GM19324 (cell line): ENCODE data around the gene TSC22D2.

Source experiments
- ATAC-seq: cut with Tn5 transposase; IDR thresholded peaks from one replicate; pipeline ENCODE4 v1.9.1; 2021; ENCODE audit warnings: mild to moderate bottlenecking, moderate library complexity; ENCODE audit not compliant: unreplicated experiment, low FRiP score

The TSC22D2 gene

GRCh38 chr3:150411106-150411460, 3.0 kb downstream of the TSC22D2 start:
- no peak for ATAC-seq

DNA sequence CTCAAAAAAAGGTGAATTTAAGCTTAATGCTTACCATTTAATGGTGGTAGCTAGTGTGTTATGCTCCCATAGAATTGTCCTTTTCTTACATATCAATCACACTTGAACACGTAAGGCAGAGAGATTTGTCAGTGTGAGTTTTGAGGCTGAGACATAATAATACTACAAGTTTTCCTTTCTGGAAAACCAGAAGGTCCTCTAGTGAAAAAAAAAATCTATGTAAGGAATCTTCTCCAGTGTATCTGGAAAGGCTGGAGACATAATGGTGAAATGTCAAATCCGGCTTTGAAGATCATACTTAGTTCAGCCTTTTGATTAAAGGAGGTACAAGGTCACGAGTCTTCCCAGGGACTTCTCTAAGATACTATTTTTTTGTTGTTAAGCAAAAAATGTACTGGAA, 3.4 kb downstream of the TSC22D2 start:
- ATAC-seq = no peak

DNA sequence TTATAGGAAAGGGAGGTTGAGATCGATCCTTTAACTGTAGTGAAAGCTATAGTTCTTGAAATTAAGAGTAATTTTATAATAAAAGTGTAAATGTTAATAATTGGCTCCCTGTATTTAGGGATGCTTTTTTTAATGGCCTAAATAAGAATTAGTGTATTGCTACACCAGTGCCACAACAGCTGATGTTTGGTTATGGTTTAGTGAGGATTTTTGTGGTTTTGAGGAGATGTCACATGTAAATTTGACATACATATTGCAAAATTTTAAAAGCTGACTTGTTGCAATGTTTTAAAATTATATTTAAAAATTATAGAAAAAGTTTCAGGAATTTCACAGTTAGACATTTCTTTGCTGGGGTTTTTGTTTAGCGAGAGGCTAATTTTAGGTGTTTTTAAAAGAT, 3.9 kb downstream of the TSC22D2 start:
- ATAC-seq = no peak

- ATAC-seq = no peak
Observed at GRCh38 chr3:150412561-150413231, 4.6 kb downstream of the TSC22D2 start.

DNA sequence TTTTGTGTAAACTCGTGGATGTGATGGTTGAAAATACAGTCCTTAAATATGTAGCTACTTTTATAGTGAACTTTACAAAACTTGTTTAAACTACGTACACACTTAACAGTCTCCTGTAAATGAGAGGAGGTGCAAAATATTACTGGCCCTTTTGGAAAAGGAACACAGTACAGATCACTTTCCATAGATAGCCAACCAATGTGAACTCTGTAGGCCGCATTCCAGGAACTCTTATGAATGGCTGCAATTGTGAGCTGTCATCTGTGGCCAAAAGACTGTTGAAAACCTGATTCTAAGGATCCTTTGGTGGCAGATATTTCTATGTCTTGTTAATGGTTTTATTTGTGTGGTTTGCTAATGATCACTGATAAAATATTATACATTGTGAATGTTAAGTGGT, 6.2 kb downstream of the TSC22D2 start:
- ATAC-seq = no peak

GRCh38 chr3:150414959-150415358, 6.9 kb downstream of the TSC22D2 start:
- no peak for ATAC-seq

DNA sequence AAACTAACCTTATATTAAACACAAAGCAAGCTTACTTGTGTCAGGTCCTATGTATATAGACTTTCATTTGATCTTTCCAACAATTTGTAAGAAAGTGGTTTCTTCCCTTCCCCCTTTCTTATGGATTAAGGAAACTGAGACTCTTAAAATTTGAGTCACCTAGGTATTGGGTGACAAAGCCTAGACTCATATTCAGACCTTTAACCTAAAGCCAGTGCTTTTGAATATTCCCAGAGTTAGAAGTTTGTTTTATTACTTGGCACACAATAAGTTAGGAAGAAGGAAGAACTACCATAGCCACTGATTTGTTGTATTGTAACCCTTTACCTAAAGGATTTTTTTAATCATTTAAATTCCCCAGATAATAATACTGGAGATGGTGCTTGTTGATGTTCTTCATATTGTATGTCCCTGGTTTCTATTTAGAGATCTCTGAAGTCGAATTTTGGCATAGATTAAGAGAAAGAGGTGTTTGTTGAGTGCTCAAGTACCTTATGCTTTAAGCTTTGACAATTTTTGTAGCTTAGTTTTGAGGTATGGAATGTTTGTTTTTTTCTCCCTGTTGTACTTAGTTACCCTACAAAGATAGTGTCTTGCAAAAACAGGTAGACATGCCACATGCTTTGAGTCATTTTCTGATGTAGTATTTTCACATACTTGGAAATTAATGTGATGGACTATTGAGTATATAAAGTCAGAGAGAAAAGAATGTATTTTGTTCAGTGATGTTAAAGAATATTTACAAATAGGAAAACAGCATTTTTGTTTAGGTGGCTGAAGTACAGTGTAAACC, 11.2 kb downstream of the TSC22D2 start:
- ATAC-seq = no peak

- no peak for ATAC-seq
Observed at GRCh38 chr3:150419959-150420358, 11.9 kb downstream of the TSC22D2 start.

- no peak for ATAC-seq
Observed at GRCh38 chr3:150421256-150421655, 13.2 kb downstream of the TSC22D2 start.

GRCh38 chr3:150421799-150422548, 13.9 kb downstream of the TSC22D2 start:
- ATAC-seq = no peak

GRCh38 chr3:150422907-150423306, 14.8 kb downstream of the TSC22D2 start:
- ATAC-seq = no peak

DNA sequence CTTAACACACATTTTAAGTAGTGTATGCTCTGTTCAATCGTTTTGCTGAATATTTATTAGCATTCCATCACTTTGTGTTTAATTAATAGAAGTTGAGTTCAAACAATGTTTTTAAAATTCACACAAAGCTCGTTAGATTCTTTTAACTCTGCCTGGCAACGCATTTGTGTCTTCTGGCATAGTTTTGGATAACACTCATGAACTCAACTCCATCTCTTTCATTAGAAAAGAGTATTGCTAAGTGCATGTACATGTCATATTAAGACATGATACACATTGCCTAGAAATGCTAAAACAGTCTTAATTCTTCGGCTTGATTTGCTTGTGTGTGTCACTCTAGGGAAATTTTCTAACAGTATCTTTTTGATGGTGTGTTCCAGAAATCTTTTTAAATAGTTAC, 15.7 kb downstream of the TSC22D2 start:
- no peak for ATAC-seq

DNA sequence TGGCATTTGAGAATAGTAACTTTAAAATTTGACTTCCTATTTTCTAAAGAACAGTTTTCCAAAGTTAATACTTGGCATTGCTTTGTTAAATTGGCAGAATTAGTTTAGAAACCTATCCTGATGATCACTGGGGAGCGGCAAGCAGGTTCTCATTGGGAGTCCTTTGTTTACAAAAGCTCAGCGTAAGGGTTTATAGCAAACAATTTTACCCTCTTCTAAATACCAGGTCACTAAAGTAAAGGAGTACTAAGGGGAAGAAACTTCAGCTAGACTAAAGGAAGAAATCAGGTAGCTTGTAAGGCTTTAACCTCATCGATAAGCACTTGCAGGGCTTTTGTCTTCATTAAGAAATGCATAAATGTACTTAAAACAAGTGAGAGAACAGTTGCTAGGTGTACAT, 18.2 kb downstream of the TSC22D2 start:
- ATAC-seq = no peak

GRCh38 chr3:150428562-150428961, 20.5 kb downstream of the TSC22D2 start:
- ATAC-seq = no peak

GRCh38 chr3:150429767-150430671, 21.9 kb downstream of the TSC22D2 start:
- no peak for ATAC-seq

DNA sequence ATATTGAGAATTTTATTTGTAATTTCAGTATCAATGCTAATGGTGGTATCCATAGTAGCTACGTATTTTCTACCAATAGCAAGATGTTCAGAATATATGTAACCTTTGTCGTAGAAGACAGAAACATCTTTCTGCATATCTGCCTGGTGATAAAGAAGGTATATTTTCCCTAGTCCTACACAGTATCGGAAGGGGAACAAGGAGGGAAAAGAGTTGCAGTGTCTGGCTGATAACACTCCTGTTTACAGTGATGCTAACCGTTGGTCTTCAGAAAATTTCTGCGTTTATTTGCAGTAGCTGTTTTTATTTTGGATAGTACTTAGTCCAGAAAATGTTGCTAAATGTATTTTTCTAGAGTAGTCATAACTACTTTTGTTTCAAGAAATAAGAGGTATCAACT, 25.2 kb downstream of the TSC22D2 start:
- ATAC-seq = no peak

DNA sequence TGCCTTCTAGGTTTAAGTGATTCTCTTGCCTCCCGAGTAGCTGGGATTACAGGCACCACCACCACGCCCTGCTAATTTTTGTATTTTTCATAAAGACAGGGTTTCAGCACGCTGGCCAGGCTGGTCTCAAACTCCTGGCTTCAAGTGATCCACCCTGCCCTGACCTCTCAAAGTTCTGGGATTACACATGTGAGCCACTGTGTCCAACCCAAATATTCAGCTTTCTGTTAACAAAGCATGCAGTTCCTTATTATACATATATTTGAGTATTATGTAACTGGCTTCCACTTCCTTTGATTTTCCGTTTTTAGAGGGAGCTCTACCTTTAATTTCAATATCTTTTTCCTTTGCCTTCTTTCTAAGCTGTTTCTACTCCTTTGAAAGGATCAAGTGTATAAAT, 26.1 kb downstream of the TSC22D2 start:
- no peak for ATAC-seq

- ATAC-seq = no peak
Observed at GRCh38 chr3:150436161-150436560, 28.1 kb downstream of the TSC22D2 start.

DNA sequence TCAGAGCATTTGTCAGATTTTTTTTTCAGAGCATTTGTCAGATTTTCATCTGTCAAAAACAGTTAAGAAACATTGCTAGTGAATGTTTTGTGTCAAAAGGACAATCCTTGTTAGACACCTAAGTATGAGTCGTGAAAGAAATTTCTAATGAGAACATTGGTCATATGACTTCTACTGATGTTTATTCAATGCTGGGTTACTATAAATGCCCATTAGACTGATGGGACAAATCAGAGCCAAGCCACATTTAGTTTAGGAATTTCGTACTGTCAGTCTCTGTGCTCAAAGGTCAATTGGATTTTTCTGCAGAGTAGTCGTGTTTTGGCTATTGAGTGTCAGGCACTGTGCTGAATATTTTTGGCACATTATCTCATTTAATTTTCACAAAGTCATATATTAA, 31.6 kb downstream of the TSC22D2 start:
- no peak for ATAC-seq

- no peak for ATAC-seq
Observed at GRCh38 chr3:150443331-150443741, 35.2 kb downstream of the TSC22D2 start.

DNA sequence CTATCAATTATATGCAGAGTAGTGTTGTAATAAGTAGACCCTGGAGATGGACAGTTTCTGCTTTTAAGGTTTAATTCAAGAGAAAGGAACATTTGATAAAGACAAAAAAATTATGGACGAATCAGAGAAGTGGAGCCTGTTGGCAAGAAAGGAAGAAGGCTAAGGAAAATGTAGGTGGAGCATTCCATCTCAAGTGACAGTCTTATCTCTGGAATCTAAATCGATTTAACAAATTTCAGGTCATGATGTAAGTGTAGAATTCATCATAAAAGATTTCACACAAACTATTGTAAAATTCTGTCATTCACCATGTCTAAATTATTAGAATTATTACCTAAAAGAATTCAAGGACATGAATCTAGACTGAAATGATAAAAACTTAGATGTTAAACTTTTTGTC, 36.3 kb downstream of the TSC22D2 start:
- no peak for ATAC-seq
